BE2C (cell line): ENCODE data around the gene PPP5C.
"Not testable (repeated sequence)": the region's sequence is repeated elsewhere in the genome, so short reads cannot be mapped to it uniquely, and the experiment has no call there.

Source experiments
- DNase-seq: peaks from one replicate; pipeline ENCODE4 v3.0.0-alpha.2; 2020
- H3K27me3 ChIP-seq: fragments of 250-450 bp; sonication (Bioruptor Pico); 2 replicates; pipeline ENCODE4 v1.5.1; 2020; ENCODE audit warnings: mild to moderate bottlenecking
- H3K36me3 ChIP-seq: fragments of 250-450 bp; sonication (Bioruptor Pico); 2 replicates; pipeline ENCODE4 v1.5.1; 2020; ENCODE audit warnings: mild to moderate bottlenecking
- H3K4me1 ChIP-seq: fragments of 250-450 bp; sonication (Bioruptor Pico); 2 replicates; pipeline ENCODE4 v1.5.1; 2020
- H3K4me3 ChIP-seq: 2 replicates; pipeline ENCODE4 v1.5.1; 2011; ENCODE audit warnings: low read depth, low read length
- H3K9me3 ChIP-seq: fragments of 250-450 bp; sonication (Bioruptor Pico); 2 replicates; pipeline ENCODE4 v1.5.1; 2020
- CTCF ChIP-seq: IDR thresholded peaks from 2 replicates; pipeline ENCODE4 v1.5.1; 2012; ENCODE audit warnings: mild to moderate bottlenecking, low read depth, low read length

The PPP5C gene

GRCh38 chr19:46303322-46303690, 43.6 kb upstream of the PPP5C start:
- Histone ChIP-seq H3K27me3 (no peaks in the 10 kb centered on the region), H3K9me3 (no peaks in the 10 kb centered on the region), H3K4me3 (no peak overlapping the region), H3K4me1 (peaks cover 24% of the 10 kb centered on the region), H3K36me3 (no peaks in the 10 kb centered on the region)
- DNase-seq, result no peak
- no peak for TF ChIP-seq CTCF

GRCh38 chr19:46303691-46304397, 43.0 kb upstream of the PPP5C start:
- no peaks in the 10 kb centered on the region for H3K27me3 ChIP-seq
- H3K4me3 ChIP-seq, result no peak overlapping the region
- peaks cover 19% of the 10 kb centered on the region for H3K4me1 ChIP-seq
- no peak for TF ChIP-seq CTCF
- peak; percentile 48 for DNase-seq
- no peaks in the 10 kb centered on the region for H3K36me3 ChIP-seq
- H3K9me3 ChIP-seq, result no peaks in the 10 kb centered on the region

GRCh38 chr19:46306501-46306900, 40.4 kb upstream of the PPP5C start:
- no peak for TF ChIP-seq CTCF
- no peak for DNase-seq
- H3K9me3 ChIP-seq, result no peaks in the 10 kb centered on the region
- H3K4me3 ChIP-seq, result no peak overlapping the region
- H3K36me3 ChIP-seq, result no peaks in the 10 kb centered on the region
- H3K4me1 ChIP-seq, result no peaks in the 10 kb centered on the region; the same call in 1 of the 2 replicates
- no peaks in the 10 kb centered on the region for H3K27me3 ChIP-seq

- no peaks in the 10 kb centered on the region for H3K9me3 ChIP-seq
- no peak overlapping the region for H3K4me3 ChIP-seq
- no peaks in the 10 kb centered on the region for H3K36me3 ChIP-seq
- TF ChIP-seq CTCF, result no peak
- H3K4me1 ChIP-seq, result no peaks in the 10 kb centered on the region
- no peak for DNase-seq
- H3K27me3 ChIP-seq, result no peaks in the 10 kb centered on the region
Observed at GRCh38 chr19:46308510-46308909, 38.4 kb upstream of the PPP5C start.

GRCh38 chr19:46309056-46309455, 37.8 kb upstream of the PPP5C start:
- no peak for DNase-seq
- no peaks in the 10 kb centered on the region for H3K36me3 ChIP-seq
- H3K4me1 ChIP-seq, result no peaks in the 10 kb centered on the region
- H3K4me3 ChIP-seq, result no peak overlapping the region
- no peaks in the 10 kb centered on the region for H3K27me3 ChIP-seq
- no peaks in the 10 kb centered on the region for H3K9me3 ChIP-seq
- TF ChIP-seq CTCF, result no peak

- TF ChIP-seq CTCF, result no peak
- Histone ChIP-seq H3K27me3 (no peaks in the 10 kb centered on the region), H3K36me3 (no peaks in the 10 kb centered on the region), H3K4me1 (no peaks in the 10 kb centered on the region), H3K4me3 (no peak overlapping the region), H3K9me3 (no peaks in the 10 kb centered on the region)
- DNase-seq, result no peak
Observed at GRCh38 chr19:46311444-46311843, 35.4 kb upstream of the PPP5C start.

- H3K4me1 ChIP-seq, H3K4me3 ChIP-seq, DNase-seq, H3K36me3 ChIP-seq, H3K9me3 ChIP-seq, H3K27me3 ChIP-seq: not testable (repeated sequence)
Observed at GRCh38 chr19:46313540-46314469, 33.1 kb upstream of the PPP5C start.
